GM12872 (cell line): ENCODE results near the gene NCK1.

Experiments
- CTCF ChIP-seq: IDR thresholded peaks from 3 replicates; pipeline ENCODE4 v1.5.1; 2011; ENCODE audit warnings: low read depth, mild to moderate bottlenecking, low read length, moderate library complexity; ENCODE audit not compliant: insufficient read depth

Gene NCK1

GRCh38 chr3:136898954-136899353, 36.9 kb downstream of the NCK1 start:
- no peak for TF ChIP-seq CTCF

- no peak for TF ChIP-seq CTCF
Observed at GRCh38 chr3:136899622-136900158, 37.7 kb downstream of the NCK1 start.

GRCh38 chr3:136901391-136901790, 39.4 kb downstream of the NCK1 start:
- TF ChIP-seq CTCF, result no peak

- no peak for TF ChIP-seq CTCF
Observed at GRCh38 chr3:136903899-136904298, 41.9 kb downstream of the NCK1 start.

- no peak for TF ChIP-seq CTCF
Observed at GRCh38 chr3:136904746-136905145, 42.7 kb downstream of the NCK1 start.

GRCh38 chr3:136905549-136905948, 43.5 kb downstream of the NCK1 start:
- TF ChIP-seq CTCF, result no peak

- no peak for TF ChIP-seq CTCF
Observed at GRCh38 chr3:136906725-136907124, 44.7 kb downstream of the NCK1 start.
